Loucy (cell line): ENCODE data around the gene TRIOBP.

Experiments
- EZH2phosphoT487 ChIP-seq: fragments of 200-600 bp; IDR thresholded peaks from 2 replicates; pipeline ENCODE4 v1.6.1; 2018; ENCODE audit warnings: antibody characterized with exemption, mild to moderate bottlenecking, moderate library complexity, borderline replicate concordance
- TF ChIP-seq, protein P1 (sequence below): fragments of 200-600 bp; sonication (generic); conservative IDR thresholded peaks from 2 replicates; pipeline ENCODE4 v1.5.1; 2014; ENCODE audit warnings: mild to moderate bottlenecking, antibody characterized with exemption, low read length

DNA sequence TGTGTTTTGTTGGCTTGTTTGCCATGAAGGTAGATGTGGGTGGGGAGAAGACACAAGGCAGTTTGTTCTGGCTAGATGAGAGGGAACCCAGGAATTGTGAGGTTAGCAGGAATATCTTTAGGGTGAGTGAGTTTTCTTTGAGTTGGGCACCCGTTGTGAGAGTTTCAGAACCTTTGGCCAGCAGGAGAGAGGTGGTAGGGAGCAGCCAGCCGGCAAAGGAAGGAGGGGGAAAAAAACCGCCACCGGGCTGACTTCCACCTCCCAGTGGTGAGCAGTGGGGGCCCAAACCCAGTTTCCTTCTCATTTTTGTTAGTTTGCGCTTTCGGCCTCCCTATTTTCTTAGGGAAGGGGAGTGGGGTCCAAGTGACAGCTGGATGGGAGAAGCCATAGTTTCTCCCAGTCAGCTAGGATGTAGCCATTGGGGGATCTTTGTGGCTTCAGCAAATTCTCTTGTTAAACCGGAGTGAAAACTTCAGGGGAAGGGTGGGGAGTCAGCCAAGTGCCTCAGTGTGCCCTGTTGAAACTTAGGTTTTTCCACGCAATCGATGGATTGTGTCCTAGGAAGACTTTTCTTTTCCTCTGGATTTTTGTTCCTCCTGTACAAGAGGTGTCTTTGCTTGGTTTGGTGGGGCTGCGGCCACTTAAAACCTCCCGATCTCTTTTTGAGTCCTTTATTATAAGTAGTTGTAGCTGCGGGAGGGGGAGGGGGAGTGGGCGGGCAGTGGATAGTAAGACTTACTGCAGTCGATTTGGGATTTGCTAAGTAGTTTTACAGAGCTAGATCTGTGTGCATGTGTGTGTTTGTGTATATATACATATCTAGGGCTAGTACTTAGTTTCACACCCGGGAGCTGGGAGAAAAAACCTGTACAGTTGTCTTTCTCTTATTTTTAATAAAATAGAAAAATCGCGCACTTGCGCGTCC, 109.8 kb downstream of the TRIOBP start:
- TF ChIP-seq, protein P1, sequence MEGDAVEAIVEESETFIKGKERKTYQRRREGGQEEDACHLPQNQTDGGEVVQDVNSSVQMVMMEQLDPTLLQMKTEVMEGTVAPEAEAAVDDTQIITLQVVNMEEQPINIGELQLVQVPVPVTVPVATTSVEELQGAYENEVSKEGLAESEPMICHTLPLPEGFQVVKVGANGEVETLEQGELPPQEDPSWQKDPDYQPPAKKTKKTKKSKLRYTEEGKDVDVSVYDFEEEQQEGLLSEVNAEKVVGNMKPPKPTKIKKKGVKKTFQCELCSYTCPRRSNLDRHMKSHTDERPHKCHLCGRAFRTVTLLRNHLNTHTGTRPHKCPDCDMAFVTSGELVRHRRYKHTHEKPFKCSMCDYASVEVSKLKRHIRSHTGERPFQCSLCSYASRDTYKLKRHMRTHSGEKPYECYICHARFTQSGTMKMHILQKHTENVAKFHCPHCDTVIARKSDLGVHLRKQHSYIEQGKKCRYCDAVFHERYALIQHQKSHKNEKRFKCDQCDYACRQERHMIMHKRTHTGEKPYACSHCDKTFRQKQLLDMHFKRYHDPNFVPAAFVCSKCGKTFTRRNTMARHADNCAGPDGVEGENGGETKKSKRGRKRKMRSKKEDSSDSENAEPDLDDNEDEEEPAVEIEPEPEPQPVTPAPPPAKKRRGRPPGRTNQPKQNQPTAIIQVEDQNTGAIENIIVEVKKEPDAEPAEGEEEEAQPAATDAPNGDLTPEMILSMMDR = no peak
- no peak for TF ChIP-seq EZH2phosphoT487
